Measurements from ENCODE around the gene PARD3. TPM values are rescaled to one million over a fixed set of nuclear protein-coding genes. Genes with fewer than 3 reads are reported as not detected.

The PARD3 gene
- total RNA-seq, 1 donor from 2014 or later: 97.8 TPM

GRCh38 chr10:34689053-34689452 lies 126.0 kb downstream of the PARD3 start:
- no peak overlapping the region for H3K4me3 ChIP-seq (ENCODE audit: low read depth, low read length)
- TF ChIP-seq CTCF (conservative IDR thresholded peaks at IDR 0.05; ENCODE audit: low read depth, low read length): no peak
- no peak for DNase-seq (ENCODE audit: low read depth)

DNA sequence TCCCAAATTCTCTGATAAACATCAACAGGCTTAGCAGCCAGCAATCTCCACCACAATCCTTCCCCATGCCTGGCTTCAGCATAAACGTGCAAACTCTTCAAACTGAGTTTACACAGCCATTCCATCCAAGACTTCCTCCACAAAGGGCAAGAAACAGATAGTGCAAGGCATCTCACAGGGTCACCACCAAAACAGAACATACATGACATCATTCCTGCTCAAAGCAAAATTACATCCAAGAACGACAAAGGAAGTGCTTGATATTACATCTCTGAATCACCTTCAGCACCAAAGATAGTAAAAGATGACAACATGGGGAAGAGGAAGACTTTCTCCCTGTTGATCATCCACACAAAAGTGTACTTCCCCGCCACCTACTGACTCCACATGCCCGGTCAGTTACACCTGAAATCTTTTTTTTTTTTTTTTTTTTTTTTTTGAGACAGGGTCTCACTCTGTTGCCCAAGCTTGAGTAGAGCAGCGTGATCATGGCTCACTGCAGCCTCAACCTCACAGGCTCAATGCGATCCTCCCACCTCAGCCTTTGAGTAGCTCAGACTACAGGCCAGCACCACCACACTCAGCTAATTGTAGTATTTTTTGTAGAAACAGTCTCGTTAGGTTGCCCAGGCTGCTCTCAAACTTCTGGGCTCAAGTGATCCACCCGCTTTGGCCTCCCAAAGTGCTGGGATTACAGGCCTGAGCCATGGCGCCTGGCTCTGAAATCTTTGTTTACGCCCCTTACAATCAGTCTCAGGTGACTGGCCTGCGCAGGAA lies 127.5 kb downstream of the PARD3 start:
- no peak for DNase-seq (ENCODE audit: low read depth)
- no peak for TF ChIP-seq CTCF (conservative IDR thresholded peaks at IDR 0.05; ENCODE audit: low read depth, low read length)
- no peak overlapping the region for H3K4me3 ChIP-seq (ENCODE audit: low read depth, low read length)

DNA sequence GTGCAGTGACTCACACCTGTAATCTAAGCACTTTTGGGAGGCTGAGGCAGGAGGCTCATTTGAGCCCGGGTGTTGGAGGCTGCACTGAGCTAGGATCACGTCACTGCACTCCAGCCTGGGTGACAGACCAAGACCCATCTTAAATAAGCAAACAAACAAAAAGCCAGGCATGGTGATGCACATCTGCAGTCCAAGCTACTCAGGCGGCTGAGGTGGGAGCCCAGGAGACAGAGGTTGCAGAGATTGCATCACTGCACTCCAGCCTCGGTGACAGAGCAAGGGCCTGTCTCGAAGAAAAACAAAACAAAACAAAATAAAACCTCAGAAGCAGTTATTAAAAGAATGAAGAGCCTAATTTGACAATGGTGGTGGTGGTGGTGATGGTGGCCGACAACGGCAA lies 132.5 kb downstream of the PARD3 start:
- no peak for TF ChIP-seq CTCF (conservative IDR thresholded peaks at IDR 0.05; ENCODE audit: low read depth, low read length)
- H3K4me3 ChIP-seq (ENCODE audit: low read depth, low read length): no peak overlapping the region
- DNase-seq (ENCODE audit: low read depth): no peak

GRCh38 chr10:34681933-34682332 lies 133.2 kb downstream of the PARD3 start:
- no peak for DNase-seq (ENCODE audit: low read depth)
- H3K4me3 ChIP-seq (ENCODE audit: low read depth, low read length): no peak overlapping the region
- no peak for TF ChIP-seq CTCF (conservative IDR thresholded peaks at IDR 0.05; ENCODE audit: low read depth, low read length)

DNA sequence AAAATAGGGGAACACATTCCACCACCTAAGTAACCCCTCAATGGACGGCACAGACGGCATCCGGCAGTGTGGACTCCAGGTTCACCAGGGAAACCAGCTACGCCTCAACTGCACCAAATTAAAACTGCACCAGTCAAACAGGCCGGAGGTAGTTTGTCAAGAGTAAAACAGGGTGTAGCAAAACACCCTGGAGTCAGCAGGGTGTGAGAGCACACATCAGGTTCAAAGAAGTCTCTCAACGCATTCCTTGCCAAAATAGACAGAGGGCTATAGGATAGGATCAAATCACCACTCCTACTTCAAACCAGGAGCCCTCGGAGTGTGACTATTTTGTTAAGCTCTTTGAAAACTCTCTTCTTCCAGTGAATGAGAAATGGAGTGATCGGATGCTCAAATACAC lies 135.9 kb downstream of the PARD3 start:
- DNase-seq (ENCODE audit: low read depth): no peak

GRCh38 chr10:34677591-34677990 lies 137.5 kb downstream of the PARD3 start:
- H3K4me3 ChIP-seq (ENCODE audit: low read depth, low read length): no peak overlapping the region
- no peak for TF ChIP-seq CTCF (conservative IDR thresholded peaks at IDR 0.05; ENCODE audit: low read depth, low read length)
- DNase-seq (ENCODE audit: low read depth): no peak

More for the DNA sequence above, 135.9 kb downstream of the PARD3 start:
- H3K4me3 ChIP-seq (ENCODE audit: low read depth, low read length): no peak overlapping the region
- TF ChIP-seq CTCF (conservative IDR thresholded peaks at IDR 0.05; ENCODE audit: low read depth, low read length): no peak

GRCh38 chr10:34677132-34677531 lies 138.0 kb downstream of the PARD3 start:
- TF ChIP-seq CTCF (conservative IDR thresholded peaks at IDR 0.05; ENCODE audit: low read depth, low read length): no peak
- no peak overlapping the region for H3K4me3 ChIP-seq (ENCODE audit: low read depth, low read length)
- no peak for DNase-seq (ENCODE audit: low read depth)
